ENCODE data around the gene GAL3ST3.
"Not testable (repeated sequence)": the region's sequence is repeated elsewhere in the genome, so short reads cannot be mapped to it uniquely, and the experiment has no call there.

The GAL3ST3 gene

GRCh38 chr11:66042996-66043906 lies 5.7 kb downstream of the GAL3ST3 start:
- DNase-seq, result no peak

DNA sequence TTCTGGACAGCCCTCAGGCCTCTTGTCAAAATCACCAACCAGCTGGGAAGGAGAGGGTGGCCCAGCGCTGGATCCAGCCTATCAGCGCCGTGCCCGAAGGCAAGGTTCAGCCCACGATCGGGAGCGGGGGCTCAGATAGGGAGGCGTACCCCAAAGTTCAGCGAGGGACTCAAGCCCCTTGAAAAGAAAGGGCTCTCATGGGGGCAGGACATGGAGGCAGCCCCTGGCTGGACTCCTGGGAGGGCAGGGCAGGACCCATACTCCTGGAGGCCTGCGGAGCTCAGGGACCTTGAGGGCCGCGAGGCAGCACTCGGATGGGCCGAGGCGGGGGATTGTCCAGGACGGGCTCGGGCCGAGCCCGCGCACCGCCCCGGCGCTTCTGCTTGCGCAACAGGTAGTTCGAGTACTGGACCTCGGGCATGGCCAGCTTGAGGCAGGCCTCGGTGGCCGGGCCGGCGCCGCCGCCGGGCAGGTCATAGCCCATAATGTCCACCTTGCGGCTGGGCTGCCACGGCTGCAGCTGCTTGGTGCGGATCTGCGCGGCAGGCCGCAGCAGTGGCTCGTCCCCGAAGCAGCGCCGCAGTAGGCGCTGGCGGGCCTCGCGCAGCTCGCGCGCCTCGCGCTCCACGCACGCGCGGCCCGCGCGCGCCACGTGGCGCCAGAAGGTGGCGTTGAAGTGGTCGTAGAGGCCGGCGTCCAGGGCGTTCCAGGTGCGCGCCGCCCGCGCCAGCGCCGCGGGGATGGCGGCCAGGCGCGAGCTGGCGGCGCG lies 6.5 kb downstream of the GAL3ST3 start:
- DNase-seq, result no peak

DNA sequence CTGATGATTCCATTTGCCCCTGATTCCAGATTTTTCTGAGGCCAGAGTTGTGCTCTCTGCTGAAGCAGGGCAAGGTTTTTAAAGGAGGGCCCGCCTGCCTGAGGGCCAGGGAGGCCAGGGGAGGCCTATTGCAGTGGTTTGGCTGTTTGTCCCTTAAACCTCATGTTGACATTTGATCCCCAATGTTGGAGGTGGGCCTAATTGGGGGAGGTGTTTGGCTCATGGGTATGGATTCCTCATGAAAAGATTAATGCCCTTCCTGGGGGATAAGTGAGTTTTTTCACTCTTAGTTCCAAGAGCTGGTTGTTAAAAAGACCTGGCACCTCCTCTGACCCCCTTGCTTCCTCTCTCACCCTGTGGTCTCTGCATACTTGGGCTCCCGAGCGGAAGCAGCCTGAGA lies 9.2 kb downstream of the GAL3ST3 start:
- no peak for DNase-seq

DNA sequence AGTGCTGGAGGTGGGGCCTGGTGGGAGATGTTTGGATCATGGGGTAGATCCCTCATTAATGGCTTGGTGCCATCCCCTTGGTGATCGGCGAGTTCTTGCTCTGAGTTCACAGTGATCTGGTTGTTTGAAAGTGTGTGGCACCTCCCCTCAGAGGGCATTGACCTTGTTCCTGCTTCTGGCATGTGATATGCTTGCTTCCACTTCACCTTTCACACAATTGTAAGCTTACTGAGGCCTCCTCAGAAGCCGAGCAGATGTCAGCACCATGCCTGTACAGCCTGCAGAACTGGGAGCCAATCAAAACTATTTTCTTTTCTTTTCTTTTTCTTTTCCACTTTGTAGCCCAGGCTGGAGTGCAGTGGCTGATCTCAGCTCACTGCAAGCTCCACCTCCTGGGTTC lies 11.6 kb downstream of the GAL3ST3 start:
- DNase-seq, result no peak

- no peak for DNase-seq
Measured at GRCh38 chr11:66036334-66036710, 12.6 kb downstream of the GAL3ST3 start.

GRCh38 chr11:66035653-66036333 lies 13.2 kb downstream of the GAL3ST3 start:
- DNase-seq, result no peak

DNA sequence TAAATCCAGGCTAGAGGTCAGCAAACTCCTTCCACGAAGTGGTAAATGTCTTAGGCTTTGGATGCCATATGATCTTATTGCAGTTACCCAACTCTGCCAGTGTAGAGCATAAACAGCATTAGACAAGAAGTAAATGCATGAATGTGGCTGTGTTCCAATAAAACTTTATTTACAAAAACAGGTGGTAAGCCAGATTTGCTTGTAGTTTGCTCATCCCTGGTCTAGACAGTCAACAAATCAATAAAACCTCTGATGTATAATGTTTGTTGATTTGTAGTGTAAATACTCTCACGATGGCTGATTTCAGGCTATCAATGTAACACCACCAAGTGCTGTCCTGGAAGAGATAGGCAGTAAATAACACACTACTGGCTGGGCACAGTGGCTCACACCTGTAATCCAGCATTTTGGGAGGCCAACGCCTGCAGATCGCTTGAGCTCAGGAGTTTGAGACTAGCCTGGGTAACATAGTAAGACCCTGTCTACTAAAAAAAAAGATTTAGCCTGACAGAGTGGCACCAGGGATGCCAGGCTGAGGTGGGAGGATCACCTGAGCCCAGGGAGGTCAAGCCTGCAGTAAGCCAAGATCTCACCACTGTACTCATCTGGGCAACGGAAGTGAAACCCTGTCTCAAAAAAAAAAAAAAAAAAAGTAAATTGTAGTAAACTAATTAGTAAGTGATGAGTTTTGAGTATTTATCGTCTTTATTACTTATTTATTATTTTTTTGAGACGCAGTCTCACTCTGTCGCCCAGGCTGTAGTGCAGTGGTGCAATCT lies 15.8 kb downstream of the GAL3ST3 start:
- no peak for DNase-seq

DNA sequence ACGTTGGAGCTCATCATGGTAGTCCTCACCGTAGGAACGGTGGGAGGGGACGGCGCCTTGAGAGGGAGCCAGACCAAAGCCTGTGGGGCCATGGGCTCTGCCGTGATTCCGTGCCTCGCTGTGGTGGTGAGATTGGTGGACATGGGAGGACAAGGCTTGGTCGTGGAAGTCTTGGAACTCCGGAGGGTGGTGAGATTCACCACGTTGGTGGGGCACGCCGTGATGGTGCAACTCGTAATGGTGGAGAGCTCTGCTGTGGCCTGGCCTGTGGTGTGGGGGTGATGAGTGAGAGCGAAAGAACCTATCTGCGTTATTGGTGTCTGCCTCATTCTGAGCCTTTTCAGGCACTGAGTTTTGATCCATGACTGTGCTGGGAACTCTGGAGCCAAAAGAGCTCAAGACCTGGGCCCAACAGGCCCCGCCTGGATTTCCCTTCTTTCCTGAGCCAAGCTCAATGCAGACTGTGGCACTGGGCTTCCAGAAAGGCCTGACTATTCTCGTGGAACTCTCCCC lies 22.9 kb downstream of the GAL3ST3 start, which contains the start of gene CATSPER1:
Gene CATSPER1, minus strand, starts transcription at position 463 of the 513 bp plus-strand sequence. Its CDS starts 100 bp downstream, at position 363.
- no peak for DNase-seq

DNA sequence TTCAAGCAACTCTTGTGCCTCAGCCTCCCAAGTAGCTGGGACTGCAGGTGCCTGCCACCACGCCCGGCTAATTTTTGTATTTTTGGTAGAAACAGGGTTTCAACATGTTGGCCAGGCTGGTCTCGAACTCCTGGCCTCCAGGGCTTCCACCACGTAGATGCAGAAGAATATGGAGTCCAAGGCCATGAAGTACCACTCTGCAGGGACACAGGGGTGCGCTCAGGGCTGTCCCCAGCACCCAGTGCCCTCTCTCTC lies 25.8 kb downstream of the GAL3ST3 start:
- not testable (repeated sequence) for DNase-seq

GRCh38 chr11:66022401-66023185 lies 26.4 kb downstream of the GAL3ST3 start:
- DNase-seq, result peak; percentile 85

DNA sequence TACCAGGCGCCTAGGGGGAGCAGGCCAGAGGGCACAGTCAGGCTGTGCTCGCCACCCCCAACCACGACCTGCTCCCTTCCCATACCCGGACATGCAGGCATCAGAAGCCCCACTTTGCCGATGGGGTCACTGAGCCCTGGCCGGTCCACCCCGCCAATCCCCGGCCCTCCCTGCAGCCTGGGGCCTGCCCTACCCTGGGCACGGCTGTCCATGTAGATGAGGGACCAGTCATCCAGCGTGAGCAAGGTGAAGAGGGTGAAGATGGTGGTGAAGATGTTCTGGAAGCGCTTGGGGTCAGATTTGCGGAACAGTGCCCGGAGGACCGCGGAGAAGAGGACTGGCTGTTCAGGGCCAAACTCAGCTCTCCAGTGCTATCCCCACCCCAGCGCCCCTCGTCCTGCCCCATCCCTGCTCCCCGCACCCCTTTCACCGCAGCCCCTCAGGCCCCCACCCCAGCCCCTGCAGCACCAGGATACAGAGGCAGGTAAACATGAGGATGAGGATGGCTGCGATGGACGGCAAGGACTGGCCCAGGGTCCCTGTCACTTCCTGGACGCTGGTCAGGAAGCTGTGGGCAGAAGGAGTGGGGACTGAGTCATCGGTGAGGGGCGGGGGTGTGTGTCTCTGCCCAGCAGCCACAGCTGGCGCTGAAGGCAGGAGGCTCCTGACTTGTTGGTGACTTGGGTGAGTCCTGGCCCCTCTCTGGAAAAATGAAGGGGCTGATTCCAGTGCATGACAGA lies 28.2 kb downstream of the GAL3ST3 start:
- DNase-seq, result peak; percentile 83

DNA sequence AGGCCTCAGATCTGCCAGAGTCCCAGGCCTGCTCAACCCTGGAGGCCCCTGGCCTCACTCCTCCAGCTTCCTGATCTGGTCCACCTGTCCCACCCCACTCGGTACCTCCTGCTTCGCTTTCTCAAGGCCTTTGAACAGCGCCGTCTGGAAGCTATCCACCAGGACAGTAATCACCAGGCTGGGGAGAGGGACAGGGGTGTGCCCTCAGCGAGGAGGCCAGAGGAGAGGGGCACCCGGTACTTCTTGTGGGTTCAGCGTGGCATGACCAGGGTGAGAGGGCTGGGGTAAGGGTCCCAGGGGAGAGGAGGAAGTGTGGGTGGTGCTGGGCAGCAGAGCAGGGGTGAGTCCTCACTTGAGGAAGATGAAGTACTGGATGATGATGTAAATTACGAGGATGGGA lies 28.7 kb downstream of the GAL3ST3 start:
- DNase-seq, result no peak

- DNase-seq, result no peak
Measured at GRCh38 chr11:66017321-66017720, 31.6 kb downstream of the GAL3ST3 start.

GRCh38 chr11:66016793-66017177 lies 32.2 kb downstream of the GAL3ST3 start:
- DNase-seq, result no peak

- no peak for DNase-seq
Measured at GRCh38 chr11:66015936-66016792, 32.8 kb downstream of the GAL3ST3 start.

DNA sequence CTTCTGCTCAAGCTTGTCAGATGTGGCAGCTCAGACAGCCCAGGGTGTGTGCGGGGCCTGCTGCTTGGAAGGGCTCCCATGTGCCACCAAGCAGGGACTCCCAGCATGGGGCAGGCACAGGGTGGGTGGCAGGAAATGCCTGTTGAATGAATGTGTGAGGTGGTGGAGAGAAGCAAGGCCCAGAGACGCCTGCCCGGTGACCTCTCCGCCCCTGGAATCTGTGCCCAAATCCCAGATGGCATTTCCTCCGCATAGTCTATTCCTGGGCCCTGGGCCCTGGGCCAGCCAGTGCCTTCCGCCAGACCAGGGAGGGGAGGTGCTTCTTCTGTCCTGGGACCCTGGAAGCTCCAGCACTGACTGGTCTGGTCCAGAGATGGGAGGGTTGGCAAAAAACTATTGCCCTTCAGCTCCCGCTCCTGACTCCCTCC lies 33.5 kb downstream of the GAL3ST3 start:
- no peak for DNase-seq

DNA sequence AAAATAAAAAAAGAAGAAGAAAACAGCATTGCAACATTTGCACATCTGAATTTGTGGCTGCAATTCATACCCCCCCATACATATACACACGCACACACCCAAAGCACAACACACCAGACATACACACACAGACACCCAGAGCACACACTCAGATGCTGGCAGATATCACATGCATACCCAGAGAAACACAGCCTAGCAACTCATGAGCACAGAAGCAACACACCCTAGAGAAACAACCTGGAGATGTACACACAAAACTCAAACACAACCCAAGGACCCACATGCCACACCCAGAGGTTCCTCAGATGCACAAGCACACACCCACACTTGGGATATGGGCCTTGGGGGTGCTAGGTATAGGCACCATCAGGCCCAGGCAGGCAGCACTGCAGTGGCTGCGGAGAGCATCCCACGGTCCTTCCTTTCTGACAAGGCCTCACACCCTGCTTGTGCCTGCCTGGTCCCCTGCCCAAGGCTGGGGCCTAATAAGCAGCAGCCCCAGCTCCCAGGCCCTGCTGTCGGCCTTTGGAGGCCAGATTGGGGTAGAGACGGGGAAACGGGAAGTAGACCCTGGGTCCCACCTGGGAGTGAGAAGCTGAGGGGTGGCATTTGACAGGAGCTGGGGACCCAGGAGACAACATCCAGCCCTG lies 34.0 kb downstream of the GAL3ST3 start:
- DNase-seq, result no peak

DNA sequence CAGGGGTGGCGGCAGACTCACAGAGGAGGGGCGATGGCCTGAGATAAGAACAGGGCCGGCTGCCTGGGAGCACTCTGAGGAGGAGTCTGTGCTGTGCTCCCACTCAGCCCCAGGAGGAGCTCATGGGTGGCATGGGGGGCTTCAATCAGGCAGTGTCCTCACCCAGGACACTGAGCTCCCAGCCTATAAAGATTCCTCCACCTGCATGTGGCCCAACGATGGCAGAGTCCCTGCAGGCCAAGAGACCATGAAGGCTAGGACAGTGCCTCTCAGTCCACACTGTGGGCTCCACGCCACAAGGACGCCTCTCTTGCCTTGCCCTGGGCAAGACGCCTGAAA lies 35.2 kb downstream of the GAL3ST3 start:
- DNase-seq, result no peak

- peak; percentile 65 for DNase-seq
Measured at GRCh38 chr11:66012946-66013761, 35.8 kb downstream of the GAL3ST3 start.

Data from suppressor macrophage treated with lipopolysaccharide for 4 hours (primary cell).